GM03348 (cell line): ENCODE measurements around the gene NCOR1.
A peak's percentile ranks its signal among the peaks of the same experiment; 100 is the strongest.
"Not testable (repeated sequence)": the region's sequence is repeated elsewhere in the genome, so short reads cannot be mapped to it uniquely, and the experiment has no call there.

Source experiments
- DNase-seq: peaks from one replicate; pipeline ENCODE4 v3.0.0; 2012; ENCODE audit warnings: low spot score

Gene NCOR1

DNA sequence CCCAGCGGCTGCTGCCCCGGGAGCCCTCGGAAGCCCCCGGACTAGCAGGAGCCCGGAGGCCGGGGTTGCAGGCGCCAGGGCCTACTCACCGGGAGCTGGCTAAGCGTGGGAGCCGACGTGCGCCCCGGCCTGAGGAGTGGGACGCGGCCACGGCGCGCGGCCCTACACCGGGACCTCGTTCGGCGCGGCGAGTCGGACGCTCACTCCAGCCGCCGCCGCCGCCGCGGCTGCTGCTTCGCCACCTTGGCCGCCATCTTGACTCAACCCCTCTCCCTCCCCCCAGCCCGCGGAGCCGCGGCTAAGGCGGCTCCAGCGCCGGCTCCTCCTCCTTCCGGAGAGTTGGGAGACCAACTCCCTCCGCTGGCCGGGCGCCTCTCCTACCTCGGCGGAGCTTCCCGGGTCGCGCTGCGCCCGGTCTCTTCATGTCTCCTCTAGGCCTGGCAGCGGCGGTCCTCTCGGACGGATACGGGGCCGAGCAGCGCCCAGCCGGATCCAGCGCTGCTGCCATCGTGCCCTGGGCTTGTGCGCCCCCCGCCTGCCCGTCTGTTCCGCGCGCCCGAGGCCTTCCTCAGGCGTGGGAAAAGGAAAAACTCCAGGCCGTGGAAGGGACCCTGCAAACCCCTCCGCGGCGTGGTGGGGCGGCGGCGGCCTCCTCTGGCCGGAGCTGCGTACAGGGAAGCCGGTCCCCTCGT lies at the start of gene NCOR1:
TSS of gene NCOR1 (minus strand) at position 262 of the 692 bp plus-strand sequence. CDS start 20,965 bp downstream, outside the sequence.
- DNase-seq, result peak; percentile 96

- DNase-seq, result no peak
Measured at GRCh38 chr17:16262201-16262600, 46.9 kb upstream of the NCOR1 start.

DNA sequence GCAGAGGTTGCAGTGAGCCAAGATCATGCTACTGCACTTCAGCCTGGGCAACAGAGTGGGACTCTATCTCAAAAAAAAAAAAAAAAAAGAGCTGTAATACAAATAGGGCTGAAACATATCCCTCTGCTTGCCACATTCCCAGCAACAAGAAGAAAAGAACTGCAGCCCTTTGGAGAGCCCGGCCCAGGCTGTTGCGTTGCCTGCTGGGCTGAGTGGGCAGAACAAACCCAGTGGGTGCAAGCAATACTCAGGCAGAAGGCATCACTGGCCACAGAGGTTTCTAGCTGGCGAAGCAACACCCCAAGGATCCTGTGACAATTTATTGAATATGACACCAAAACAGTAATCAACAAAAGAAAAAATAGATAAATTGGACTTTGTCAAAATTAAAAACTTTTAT lies 45.7 kb upstream of the NCOR1 start:
- DNase-seq, result no peak

DNA sequence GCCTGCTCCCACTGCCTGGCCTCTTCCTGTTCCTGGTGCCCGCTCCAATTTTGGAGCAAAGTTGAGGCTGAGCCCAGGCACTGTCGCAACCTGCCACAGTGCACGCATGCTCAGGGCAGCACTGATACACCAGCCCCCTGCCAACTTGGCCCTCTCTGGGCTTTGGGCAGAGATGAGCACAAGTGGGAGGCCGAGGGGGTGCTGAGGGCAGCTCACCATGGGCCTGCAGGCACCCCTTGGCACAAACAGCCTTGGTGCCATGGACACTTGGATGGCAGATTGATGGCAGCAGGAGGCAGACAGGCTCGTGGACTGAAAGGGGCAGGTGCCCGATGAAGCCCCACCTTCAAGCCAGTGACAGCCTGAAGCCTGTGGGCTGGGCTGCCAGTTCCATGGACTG lies 44.6 kb upstream of the NCOR1 start:
- no peak for DNase-seq

GRCh38 chr17:16258901-16259300 lies 43.6 kb upstream of the NCOR1 start:
- peak; percentile 17 for DNase-seq

DNA sequence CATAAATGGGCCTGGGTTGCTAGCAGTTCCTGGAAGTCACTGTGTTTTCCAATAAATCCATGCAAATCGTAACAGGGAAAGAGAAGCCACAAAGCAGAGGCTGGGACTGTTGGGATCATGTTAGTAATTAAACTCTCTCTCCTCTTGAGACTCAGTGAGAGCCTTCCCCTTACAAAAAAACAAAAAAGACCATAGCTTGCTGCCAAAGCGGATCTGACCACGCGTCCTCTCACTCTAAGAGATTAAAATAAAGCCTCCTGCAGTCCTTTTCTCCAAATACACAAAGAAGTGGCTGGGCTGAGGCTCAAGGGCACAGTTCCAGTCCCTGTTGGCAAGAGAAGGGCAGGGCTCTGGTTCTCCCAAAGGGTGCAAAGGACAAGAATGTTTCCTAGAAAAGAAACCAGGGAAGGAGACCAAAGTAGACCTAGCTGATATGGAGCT lies 40.2 kb upstream of the NCOR1 start:
- DNase-seq, result peak; percentile 39

DNA sequence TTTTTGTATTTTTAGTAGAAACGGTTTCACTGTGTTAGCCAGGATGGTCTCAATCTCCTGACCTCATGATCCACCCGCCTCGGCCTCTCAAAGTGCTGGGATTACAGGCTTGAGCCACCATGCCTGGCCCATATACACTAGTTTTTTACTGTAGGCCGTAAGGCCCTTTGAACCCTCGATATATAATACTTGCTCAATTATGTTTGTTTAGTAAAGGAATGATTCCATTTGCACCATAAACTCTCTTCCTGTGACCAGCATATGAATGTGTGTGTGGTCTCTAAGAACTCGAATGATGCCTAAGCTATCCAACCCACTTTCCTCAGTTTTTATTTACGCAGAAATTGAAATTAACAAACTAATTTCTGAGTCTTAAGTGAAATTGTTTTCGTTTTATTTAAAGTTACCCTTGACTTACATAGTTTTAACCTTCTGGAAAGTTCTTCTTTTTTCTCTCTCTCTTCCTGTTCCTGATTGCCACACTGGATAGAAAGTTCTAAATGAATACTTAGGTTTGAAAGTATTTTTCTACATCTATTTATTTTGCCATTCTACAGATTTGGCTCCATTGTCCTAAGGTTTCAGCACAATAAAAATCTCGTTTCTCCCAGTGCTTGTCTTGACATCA lies 39.6 kb upstream of the NCOR1 start:
- no peak for DNase-seq

GRCh38 chr17:16251556-16251955 lies 36.2 kb upstream of the NCOR1 start:
- no peak for DNase-seq

GRCh38 chr17:16251043-16251442 lies 35.7 kb upstream of the NCOR1 start:
- DNase-seq, result no peak

DNA sequence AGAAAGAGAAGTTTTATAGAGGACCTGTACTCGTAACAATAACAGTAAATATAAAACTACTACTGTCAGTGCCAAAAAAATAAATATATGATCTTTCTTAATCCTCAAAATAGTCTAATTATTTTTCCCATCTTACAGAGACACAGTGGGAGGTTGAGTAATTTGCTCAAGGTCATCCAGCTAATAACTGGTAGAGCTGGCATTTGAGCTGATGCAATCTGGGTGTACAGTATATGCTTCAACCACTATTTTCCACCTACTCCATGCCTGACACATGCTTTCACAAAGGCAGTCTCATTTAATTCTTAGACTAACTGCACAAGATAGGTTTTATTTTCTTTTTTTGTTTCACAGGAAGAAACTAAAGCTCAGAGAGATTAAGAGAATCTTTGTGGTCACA lies 35.3 kb upstream of the NCOR1 start:
- peak; percentile 64 for DNase-seq

- no peak for DNase-seq
Measured at GRCh38 chr17:16247586-16247984, 32.3 kb upstream of the NCOR1 start.

DNA sequence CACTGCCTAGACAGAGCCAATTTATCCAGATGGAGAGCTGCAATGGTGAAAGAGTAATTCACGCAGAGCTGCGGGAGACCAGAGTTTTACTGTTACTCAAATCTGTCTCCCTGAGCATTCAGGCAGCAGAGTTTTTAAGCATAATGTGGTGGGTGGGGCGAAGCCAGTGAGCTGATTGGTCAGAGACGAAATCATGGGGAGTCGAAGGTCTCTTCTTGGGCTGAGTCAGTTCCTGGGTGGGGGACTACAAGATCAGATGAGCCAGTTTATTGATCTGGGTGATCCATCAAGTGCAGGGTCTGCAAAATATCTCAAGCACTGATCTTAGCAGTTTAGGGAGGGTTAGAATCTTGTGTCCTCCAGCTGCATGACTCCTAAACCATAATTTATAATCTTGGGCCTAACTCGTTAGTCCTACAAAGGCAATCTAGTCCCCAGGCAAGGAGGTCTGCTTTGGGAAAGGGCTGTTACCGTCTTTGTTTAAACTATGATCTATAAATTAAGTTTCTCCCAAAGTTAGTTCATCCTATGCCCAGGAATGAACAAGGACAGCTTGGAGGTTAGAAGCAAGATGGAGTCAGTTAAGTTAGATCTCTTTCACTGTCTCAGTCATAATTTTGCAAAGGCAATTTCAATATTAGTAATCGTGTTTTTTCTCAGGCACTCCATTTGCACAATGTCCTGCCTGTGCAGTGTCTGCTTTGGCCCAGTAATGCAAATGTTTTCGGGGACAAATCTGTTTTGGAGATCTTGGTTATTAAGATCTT lies 28.6 kb upstream of the NCOR1 start:
- no peak for DNase-seq

- no peak for DNase-seq
Measured at GRCh38 chr17:16243385-16243784, 28.1 kb upstream of the NCOR1 start.

GRCh38 chr17:16241906-16242399 lies 26.6 kb upstream of the NCOR1 start:
- DNase-seq, result no peak

- DNase-seq, result no peak
Measured at GRCh38 chr17:16239931-16240330, 24.6 kb upstream of the NCOR1 start.

- DNase-seq, result no peak
Measured at GRCh38 chr17:16232391-16232790, 17.1 kb upstream of the NCOR1 start.

GRCh38 chr17:16229912-16230561 lies 14.7 kb upstream of the NCOR1 start:
- not testable (repeated sequence) for DNase-seq

- DNase-seq, result no peak
Measured at GRCh38 chr17:16222406-16222805, 7.1 kb upstream of the NCOR1 start.

DNA sequence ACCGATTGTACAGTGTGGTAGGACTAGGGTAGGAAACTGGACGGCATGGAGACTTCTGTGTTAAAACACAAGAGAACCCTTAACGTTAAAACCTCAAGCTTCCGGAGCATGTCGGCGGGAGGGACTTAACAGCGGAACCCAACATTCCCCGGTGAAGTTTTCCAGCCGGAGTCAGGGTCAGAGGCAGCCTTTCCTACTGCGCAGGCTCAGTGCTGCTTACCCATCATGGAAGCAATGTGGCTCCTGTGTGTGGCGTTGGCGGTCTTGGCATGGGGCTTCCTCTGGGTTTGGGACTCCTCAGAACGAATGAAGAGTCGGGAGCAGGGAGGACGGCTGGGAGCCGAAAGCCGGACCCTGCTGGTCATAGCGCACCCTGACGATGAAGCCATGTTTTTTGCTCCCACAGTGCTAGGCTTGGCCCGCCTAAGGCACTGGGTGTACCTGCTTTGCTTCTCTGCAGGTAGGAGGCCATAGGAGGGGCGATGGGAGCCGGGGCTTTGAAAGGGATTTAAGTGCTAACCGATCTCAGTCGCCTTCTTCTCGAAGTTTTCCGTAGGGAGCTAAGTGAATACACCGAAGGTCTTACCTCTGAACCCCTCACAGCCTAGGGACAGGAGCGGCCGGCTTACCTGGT lies 1.8 kb upstream of the NCOR1 start, which contains the start of gene PIGL:
TSS of gene PIGL (plus strand) at position 209 of the 634 bp plus-strand sequence. CDS start at position 226, 17 bp downstream.
- DNase-seq, result peak; percentile 93

DNA sequence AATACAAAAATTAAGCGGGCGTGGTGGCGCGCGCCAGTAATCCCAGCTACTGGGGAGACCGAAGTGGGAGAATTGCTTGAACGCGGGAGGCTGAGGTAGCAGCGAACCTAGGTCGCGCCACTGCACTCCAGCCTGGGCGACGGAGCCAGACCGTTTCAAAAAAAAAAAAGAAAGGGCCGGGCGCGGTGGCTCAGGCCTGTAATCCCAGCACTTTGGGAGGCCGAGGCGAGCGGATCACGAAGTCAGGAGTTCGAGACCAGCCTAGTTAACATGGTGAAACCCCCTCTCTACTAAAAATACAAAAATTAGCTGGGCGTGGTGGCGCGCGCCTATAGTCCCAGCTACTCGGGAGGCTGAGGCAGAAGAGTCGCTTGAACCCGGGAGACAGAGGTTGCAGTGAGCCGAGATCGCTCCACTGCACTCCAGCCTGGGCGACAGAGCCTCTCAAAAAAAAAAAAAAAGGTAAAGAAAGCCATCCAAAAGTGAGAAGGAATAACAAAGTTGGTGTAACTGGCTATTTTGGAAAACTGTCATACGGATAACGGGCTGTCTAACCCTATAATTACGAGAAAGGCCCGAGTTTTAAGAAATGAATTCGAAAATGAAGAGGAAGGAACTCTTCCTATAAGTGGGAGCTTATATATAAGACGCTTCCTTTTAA lies 1.1 kb upstream of the NCOR1 start:
- not testable (repeated sequence) for DNase-seq

- no peak for DNase-seq
Measured at GRCh38 chr17:16215965-16216316, 607 bp upstream of the NCOR1 start.

DNA sequence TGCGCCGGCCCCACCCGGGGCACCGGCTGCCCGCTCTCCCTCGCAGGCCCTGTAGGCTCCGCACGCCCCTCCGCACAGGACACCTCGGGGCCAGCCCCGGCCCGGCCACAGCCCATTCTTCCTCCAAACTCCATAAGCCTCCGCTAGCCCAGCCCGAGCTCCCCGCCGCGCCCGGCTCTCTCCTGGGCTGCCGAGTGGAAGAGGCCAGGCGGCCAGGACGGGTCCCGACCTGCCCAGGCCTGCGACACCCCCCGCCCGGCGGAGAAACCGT lies 397 bp downstream of the NCOR1 start:
- DNase-seq, result peak; percentile 66
